Astrocyte of the cerebellum (primary cell): ENCODE results near the gene ZNF202.

Experiments
- DNase-seq: peaks from one replicate; pipeline ENCODE4 v3.0.0-alpha.2; 2011; ENCODE audit warnings: low read depth
- H3K4me3 ChIP-seq: 2 replicates; pipeline ENCODE4 v1.5.1; 2011; ENCODE audit warnings: mild to moderate bottlenecking, low read depth, low read length, moderate library complexity
- CTCF ChIP-seq: IDR thresholded peaks from 2 replicates; pipeline ENCODE4 v1.5.1; 2012; ENCODE audit warnings: low read length, low read depth, moderate library complexity, mild to moderate bottlenecking; ENCODE audit errors: missing control alignments
- in situ Hi-C: cut with HindIII; loops from 2 replicates; pipeline ENCODE4 v1.10.0; 2017; ENCODE audit warnings: low sequenced_read_pairs

ZNF202 gene

GRCh38 chr11:123704341-123704740 lies 37.1 kb downstream of the ZNF202 start:
- DNase-seq: no peak
- in situ Hi-C loops: loop anchor here (5.0 kb wide), 1 partner anchor 92 kb away; no protein-coding TSS in a partner anchor
- no peak overlapping the region for H3K4me3 ChIP-seq
- no peak for TF ChIP-seq CTCF

GRCh38 chr11:123702696-123703095 lies 38.8 kb downstream of the ZNF202 start:
- in situ Hi-C loops: loop anchor here (5.0 kb wide), 1 partner anchor 90 kb away; no protein-coding TSS in a partner anchor
- TF ChIP-seq CTCF: no peak
- no peak overlapping the region for H3K4me3 ChIP-seq
- DNase-seq: no peak

GRCh38 chr11:123702139-123702538 lies 39.3 kb downstream of the ZNF202 start:
- in situ Hi-C loops: loop anchor here (5.0 kb wide), 1 partner anchor 90 kb away; no protein-coding TSS in a partner anchor
- DNase-seq: no peak
- no peak for TF ChIP-seq CTCF
- no peak overlapping the region for H3K4me3 ChIP-seq

- in situ Hi-C loops: loop anchor here (5.0 kb wide), 1 partner anchor 88 kb away; no protein-coding TSS in a partner anchor
- no peak for TF ChIP-seq CTCF
- DNase-seq: no peak
- H3K4me3 ChIP-seq: no peak overlapping the region
These were observed 40.7 kb downstream of the ZNF202 start for GRCh38 chr11:123700772-123701171.

- no peak for DNase-seq
- no peak for TF ChIP-seq CTCF
- no peak overlapping the region for H3K4me3 ChIP-seq
- in situ Hi-C loops: no loop called here
These were observed 42.8 kb downstream of the ZNF202 start for GRCh38 chr11:123698546-123699127.

- H3K4me3 ChIP-seq: no peak overlapping the region
- no peak for DNase-seq
- TF ChIP-seq CTCF: no peak
- in situ Hi-C loops: no loop called here
These were observed 45.3 kb downstream of the ZNF202 start for GRCh38 chr11:123696183-123696582.

GRCh38 chr11:123695231-123695630 lies 46.2 kb downstream of the ZNF202 start:
- no peak for DNase-seq
- in situ Hi-C loops: no loop called here
- H3K4me3 ChIP-seq: no peak overlapping the region
- no peak for TF ChIP-seq CTCF
